IPS DF 19.7 (cell line): ENCODE results near the gene SBF1.

Experiments
- DNase-seq: peaks from one replicate; pipeline ENCODE4 v3.0.0-alpha.2; 2013; ENCODE audit warnings: low read depth, low spot score

Gene SBF1

DNA sequence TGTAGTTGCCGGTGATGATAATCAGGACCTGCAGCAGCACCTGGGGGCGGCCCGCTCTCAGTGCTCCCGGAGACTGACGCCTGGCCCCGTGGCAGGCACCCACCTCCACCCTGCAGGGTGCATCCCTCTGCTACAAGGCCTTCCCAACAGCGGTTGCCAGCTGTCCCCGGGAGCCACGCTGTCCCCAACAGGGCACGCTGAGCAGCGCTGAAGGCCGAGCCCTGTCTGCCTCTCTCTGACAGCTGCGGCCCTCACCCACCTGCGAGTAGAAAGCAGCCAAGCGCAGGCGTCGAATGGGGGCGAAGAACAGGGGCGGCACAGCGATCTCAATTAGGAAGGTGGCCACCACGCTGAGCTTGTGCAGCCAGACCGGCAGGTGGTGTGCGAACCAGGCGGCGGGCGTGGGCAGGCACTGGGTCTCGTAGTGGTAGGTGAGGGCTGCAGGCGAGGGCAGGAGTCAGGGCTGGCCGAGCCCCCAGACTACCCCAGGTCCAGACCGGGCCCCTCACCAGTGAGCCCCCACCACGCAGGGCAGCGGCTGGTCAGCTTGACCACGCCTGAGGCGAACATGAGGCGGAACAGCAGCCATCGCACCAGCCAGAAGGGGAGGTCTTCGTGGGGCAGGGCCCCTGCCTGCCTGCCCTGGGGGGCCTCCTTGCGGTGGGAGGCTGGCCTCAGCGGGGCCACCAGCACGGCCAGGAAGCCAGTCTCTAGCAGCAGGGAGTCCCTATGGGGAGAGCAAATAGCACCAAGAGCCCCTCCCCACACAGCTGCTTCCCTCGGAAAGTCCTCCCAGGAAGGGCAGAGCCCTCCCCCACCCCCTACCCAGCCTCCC is 31.2 kb upstream of the SBF1 start:
- no peak for DNase-seq

GRCh38 chr22:50505276-50505775 is 30.5 kb upstream of the SBF1 start:
- DNase-seq = no peak

DNA sequence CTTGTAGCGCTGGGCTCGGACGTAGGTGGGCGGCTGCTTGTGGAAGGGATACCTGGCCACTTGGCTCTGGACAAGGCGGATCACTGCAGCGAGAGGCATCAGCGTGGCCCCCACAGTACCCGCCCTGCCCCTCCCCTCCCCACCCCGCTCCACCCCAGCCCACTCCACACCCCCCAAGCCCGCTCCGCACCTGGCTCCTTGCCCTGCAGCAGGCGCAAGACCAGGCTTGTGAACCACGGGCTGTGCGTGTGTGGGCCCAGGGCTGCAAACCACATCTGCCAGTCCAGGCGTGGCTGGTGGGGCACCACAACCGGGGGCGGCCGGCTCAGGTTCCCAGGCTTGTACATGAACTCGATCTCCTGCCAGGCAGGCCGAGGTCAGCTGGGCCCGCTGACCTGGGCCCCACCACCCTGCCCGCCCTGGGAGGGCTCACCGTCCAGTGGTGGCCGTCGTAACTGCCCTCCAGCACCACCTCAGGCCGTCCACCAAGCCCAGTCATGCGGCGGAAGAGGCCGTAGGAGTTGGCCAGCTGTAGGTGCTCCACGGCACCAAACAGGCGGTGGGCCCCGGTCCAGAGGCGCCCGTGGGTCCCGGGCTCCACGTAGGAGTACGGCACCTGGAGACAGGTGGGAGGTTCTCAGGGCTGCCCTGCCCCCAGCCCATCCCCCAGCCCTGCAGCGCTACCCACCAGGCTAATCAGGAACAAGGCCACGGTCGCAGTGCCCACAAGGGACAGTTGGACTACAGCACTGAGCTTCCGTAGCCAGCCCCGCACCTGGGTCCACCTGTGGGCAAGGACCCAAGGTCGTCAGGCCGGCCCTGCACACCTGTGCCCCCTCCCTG is 29.8 kb upstream of the SBF1 start:
- DNase-seq = no peak

- no peak for DNase-seq
These were observed 28.8 kb upstream of the SBF1 start for GRCh38 chr22:50503475-50504145.

- no peak for DNase-seq
These were observed 28.0 kb upstream of the SBF1 start for GRCh38 chr22:50502628-50503474.

DNA sequence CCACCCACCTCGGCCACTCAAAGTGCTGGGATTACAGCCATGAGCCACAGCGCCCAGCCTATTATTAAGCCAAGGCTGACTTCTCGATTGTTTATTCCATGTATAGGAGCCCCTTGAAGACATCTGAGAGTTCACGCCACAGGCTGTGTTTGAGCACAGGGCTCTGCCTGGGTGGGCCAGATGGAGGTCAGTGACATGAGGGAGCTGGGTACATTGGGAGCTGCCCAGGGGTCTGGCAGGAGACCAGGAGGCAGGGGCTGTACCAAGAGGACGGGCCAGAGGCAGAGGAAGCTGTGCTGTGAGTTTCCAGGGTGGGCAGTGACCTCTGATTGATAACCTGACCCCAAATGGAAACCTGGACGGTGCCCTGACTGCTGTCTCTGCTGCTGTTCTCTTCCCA is 27.3 kb upstream of the SBF1 start:
- DNase-seq = no peak

GRCh38 chr22:50500452-50500851 is 25.6 kb upstream of the SBF1 start:
- no peak for DNase-seq

- peak; percentile 40 for DNase-seq
These were observed 23.6 kb upstream of the SBF1 start for GRCh38 chr22:50498322-50498890.

- no peak for DNase-seq
These were observed 22.3 kb upstream of the SBF1 start for GRCh38 chr22:50497093-50497492.

- DNase-seq = no peak
These were observed 15.9 kb upstream of the SBF1 start for GRCh38 chr22:50490531-50491308.

DNA sequence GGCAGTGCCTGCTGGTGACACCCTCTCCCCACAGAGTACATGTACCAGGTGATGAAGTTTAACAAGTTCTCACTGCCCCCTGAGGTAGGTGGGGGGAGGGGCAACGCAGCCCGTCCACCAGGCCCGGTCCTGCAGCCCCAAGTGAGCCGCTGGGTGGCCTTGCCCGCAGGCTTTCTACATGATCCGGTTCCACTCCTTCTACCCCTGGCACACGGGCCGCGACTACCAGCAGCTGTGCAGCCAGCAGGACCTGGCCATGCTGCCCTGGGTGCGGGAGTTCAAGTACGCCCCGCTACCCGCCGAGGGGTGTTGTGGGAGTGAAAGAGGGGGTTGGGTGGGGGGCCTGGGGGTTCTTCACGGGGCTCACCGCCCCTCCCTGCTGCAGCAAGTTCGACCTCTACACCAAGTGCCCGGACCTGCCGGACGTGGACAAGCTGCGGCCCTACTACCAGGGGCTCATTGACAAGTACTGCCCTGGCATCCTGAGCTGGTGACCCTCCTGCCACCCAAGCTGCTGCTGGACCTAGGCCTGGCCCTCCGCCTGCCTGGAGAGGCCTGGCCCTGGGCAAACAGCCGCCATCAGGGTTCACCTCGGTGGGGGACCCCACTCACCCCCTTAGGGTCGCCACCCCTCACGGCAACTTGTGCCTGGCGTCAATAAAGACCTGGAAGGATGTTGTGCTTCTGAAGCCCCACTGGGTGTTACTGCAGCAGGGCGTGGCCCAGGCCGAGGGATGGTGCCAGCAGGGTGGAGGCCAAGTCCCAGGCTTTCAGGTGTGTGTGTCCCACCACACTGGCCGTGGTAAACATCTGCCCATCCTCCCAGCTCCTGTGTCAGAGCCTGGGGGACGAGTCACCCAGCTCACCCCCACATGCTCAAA is 14.8 kb upstream of the SBF1 start:
- DNase-seq = no peak

- no peak for DNase-seq
These were observed 14.1 kb upstream of the SBF1 start for GRCh38 chr22:50488886-50489285.

DNA sequence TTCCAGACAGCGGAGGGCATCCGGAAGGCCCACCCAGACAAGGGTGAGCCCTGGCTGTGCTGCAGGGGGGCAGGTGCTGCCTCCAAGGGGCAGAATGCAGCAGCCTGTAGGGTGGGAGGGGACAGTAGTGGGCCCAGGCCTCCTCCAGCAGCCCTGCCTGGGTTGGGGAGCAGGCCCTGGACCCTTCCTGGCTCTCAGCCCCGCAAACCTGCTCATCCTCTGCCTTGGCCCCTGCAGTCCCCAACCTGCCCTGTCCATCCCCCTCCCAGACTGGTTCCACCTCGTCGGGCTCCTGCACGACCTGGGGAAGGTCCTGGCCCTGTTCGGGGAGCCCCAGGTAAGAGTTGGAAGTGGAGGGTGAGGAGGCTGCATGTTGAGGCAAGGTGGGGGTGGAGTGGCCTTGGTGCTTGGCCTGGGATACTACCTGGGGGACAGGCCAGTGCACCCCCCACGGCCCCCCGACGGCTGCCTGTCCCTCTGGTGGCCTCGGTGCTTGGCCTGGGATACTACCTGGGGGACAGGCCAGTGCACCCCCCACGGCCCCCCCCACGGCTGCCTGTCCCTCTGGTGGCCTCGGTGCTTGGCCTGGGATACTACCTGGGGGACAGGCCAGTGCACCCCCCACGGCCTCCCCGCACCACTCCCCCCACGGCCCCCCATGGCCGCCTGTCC is 13.3 kb upstream of the SBF1 start:
- DNase-seq = no peak

DNA sequence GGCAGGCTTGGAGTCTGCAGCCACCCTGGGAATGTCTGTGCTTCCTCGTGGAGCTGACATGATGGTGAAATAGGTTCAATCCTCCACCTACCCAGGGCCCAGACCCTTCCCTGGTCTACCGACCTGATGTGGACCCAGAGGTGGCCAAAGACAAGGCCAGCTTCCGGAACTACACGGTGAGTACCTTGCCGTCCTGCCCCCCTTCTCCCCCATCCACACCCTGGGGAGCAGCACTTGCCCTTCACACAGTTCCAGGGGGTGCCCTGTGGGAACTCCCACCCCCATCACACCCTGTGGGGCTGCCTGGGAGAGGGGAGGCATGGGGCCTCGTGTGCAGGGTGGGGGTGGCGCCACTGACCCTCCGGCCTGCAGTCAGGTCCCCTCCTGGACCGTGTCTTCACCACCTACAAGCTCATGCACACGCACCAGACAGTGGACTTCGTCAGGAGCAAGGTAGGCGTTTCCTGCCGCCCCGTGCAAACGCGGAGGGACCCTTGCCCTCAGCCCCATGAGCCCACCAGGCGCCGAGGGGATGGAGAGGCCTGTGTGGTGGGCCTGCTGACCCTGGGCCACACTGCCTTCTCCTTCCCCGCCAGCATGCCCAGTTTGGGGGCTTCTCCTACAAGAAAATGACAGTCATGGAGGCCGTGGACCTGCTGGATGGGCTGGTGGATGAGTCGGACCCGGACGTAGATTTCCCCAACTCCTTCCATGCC is 12.6 kb upstream of the SBF1 start:
- DNase-seq = no peak

- no peak for DNase-seq
These were observed 11.9 kb upstream of the SBF1 start, which contains the start of gene MIOX for GRCh38 chr22:50486561-50487289. Gene MIOX, plus strand, starts transcription at chr22:50486859. Its CDS starts 39 bp downstream, at chr22:50486898.

GRCh38 chr22:50485221-50486131 is 10.6 kb upstream of the SBF1 start:
- DNase-seq = no peak
